Astrocyte (in vitro differentiated cells and primary cell): ENCODE measurements around the gene HMGCL. TPM values are rescaled to one million over a fixed set of nuclear protein-coding genes. Genes with fewer than 3 reads are reported as not detected.

Experiments used
- DNase-seq: peaks from one replicate; pipeline ENCODE4 v3.0.0-alpha.2; 2010; ENCODE audit warnings: low read depth
- FAIRE-seq: peaks from 2 replicates; lab custom pipeline; 2011; peaks lifted over from hg19 to GRCh38; lab: Jason Lieb, UNC
- H2AFZ ChIP-seq: 2 replicates; pipeline ENCODE4 v1.6.0; 2012; ENCODE audit warnings: low read depth, low read length, inconsistent platforms
- H3K27ac ChIP-seq: 2 replicates; pipeline ENCODE4 v1.5.1; 2011; ENCODE audit warnings: low read depth, low read length, inconsistent platforms
- H3K27me3 ChIP-seq: 2 replicates; pipeline ENCODE4 v1.6.0; 2011; ENCODE audit warnings: low read length, inconsistent platforms; ENCODE audit not compliant: insufficient read depth
- H3K36me3 ChIP-seq: 2 replicates; pipeline ENCODE4 v1.5.1; 2011; ENCODE audit warnings: low read length, inconsistent platforms; ENCODE audit not compliant: insufficient read depth
- H3K4me1 ChIP-seq: 2 replicates; pipeline ENCODE4 v1.5.1; 2011; ENCODE audit warnings: low read length, inconsistent platforms; ENCODE audit not compliant: insufficient read depth
- H3K4me2 ChIP-seq: 2 replicates; pipeline ENCODE4 v1.6.0; 2012; ENCODE audit warnings: low read length, inconsistent platforms
- H3K4me3 ChIP-seq: 2 replicates; pipeline ENCODE4 v1.5.1; 2011; ENCODE audit warnings: low read depth, mild to moderate bottlenecking, low read length, inconsistent platforms; ENCODE audit not compliant: insufficient read depth
- H3K79me2 ChIP-seq: 2 replicates; pipeline ENCODE4 v1.6.0; 2012; ENCODE audit warnings: mild to moderate bottlenecking, low read length, inconsistent platforms; ENCODE audit not compliant: insufficient read depth
- H3K9ac ChIP-seq: 2 replicates; pipeline ENCODE4 v1.6.0; 2012; ENCODE audit warnings: mild to moderate bottlenecking, low read length, inconsistent platforms
- H3K9me3 ChIP-seq: 2 replicates; pipeline ENCODE4 v1.5.1; 2012; ENCODE audit warnings: low read depth, mild to moderate bottlenecking, low read length, inconsistent platforms; ENCODE audit not compliant: insufficient read depth
- H4K20me1 ChIP-seq: 2 replicates; pipeline ENCODE4 v1.6.0; 2012; ENCODE audit warnings: low read length, inconsistent platforms; ENCODE audit not compliant: insufficient read depth
- H3K27ac Mint-ChIP-seq: one replicate; pipeline ENCODE4 v1.8.0; 2021; ENCODE audit warnings: mild to moderate bottlenecking, mixed read lengths; ENCODE audit not compliant: unreplicated experiment
- H3K27me3 Mint-ChIP-seq: one replicate; pipeline ENCODE4 v1.8.0; 2021; ENCODE audit warnings: low read depth, mixed read lengths; ENCODE audit not compliant: unreplicated experiment
- H3K36me3 Mint-ChIP-seq: one replicate; pipeline ENCODE4 v1.8.0; 2021; ENCODE audit warnings: low read depth, mixed read lengths; ENCODE audit not compliant: unreplicated experiment
- H3K4me1 Mint-ChIP-seq: one replicate; pipeline ENCODE4 v1.8.0; 2021; ENCODE audit warnings: low read depth, mixed read lengths; ENCODE audit not compliant: unreplicated experiment
- H3K4me3 Mint-ChIP-seq: one replicate; pipeline ENCODE4 v1.8.0; 2021; ENCODE audit warnings: mild to moderate bottlenecking, moderate library complexity, mixed read lengths; ENCODE audit not compliant: unreplicated experiment
- H3K9me3 Mint-ChIP-seq: one replicate; pipeline ENCODE4 v1.8.0; 2021; ENCODE audit warnings: mild to moderate bottlenecking, mixed read lengths; ENCODE audit not compliant: unreplicated experiment
- EZH2 ChIP-seq: IDR thresholded peaks from 2 replicates; pipeline ENCODE4 v1.6.1; 2012; ENCODE audit warnings: mild to moderate bottlenecking, low read length, inconsistent platforms; ENCODE audit not compliant: insufficient read depth
- total RNA-seq: library from RNA; stranded (reverse); gene quantifications from 2 replicates; pipeline ENCODE4 v1.2.1, GENCODE V29; 2021
- TF ChIP-seq, protein P1 (sequence below): IDR thresholded peaks from 2 replicates; pipeline ENCODE4 v1.5.1; 2011; ENCODE audit warnings: low read depth, mild to moderate bottlenecking, inconsistent platforms, low read length, moderate library complexity; ENCODE audit not compliant: insufficient read depth

The HMGCL gene
- total RNA-seq, 1 donor from 2014 or later, result 17.1 TPM

DNA sequence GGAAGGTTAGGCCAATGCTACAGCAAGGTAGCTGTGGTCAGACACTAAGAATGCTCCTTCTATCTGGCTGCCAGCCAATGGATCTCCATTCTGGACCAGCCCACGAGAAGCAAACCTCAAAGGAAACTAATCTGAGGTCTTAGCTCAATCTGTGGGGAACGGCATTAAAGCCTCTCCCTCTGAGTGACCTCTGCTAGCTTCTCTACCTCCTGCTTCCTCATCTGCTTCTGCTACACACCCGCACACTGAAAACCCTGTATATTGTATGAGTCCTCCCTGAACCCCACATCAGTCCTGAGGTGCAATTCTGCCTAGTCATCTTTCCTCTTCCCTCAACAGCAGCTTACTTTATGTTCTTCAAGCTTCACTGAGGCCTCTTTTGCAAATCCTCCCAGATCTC is 17.8 kb downstream of the HMGCL start:
- no peaks in the 10 kb centered on the region for H3K79me2 ChIP-seq
- Mint-ChIP-seq H3K4me1 (peaks cover 9% of the 10 kb centered on the region), H3K27ac (peak overlapping the region; percentile 3), H3K27me3 (peaks cover 4% of the 10 kb centered on the region), H3K36me3 (peaks cover 25% of the 10 kb centered on the region), H3K4me3 (no peak overlapping the region), H3K9me3 (no peaks in the 10 kb centered on the region)
- no peaks in the 10 kb centered on the region for H4K20me1 ChIP-seq
- peaks cover 2% of the 10 kb centered on the region for H3K36me3 ChIP-seq
- no peak overlapping the region for H2AFZ ChIP-seq
- H3K27ac ChIP-seq, result no peak overlapping the region
- no peaks in the 10 kb centered on the region for H3K9me3 ChIP-seq
- H3K9ac ChIP-seq, result no peak overlapping the region
- no peak overlapping the region for H3K4me2 ChIP-seq
- H3K4me3 ChIP-seq, result no peak overlapping the region
- no peak for DNase-seq
- TF ChIP-seq, protein P1, sequence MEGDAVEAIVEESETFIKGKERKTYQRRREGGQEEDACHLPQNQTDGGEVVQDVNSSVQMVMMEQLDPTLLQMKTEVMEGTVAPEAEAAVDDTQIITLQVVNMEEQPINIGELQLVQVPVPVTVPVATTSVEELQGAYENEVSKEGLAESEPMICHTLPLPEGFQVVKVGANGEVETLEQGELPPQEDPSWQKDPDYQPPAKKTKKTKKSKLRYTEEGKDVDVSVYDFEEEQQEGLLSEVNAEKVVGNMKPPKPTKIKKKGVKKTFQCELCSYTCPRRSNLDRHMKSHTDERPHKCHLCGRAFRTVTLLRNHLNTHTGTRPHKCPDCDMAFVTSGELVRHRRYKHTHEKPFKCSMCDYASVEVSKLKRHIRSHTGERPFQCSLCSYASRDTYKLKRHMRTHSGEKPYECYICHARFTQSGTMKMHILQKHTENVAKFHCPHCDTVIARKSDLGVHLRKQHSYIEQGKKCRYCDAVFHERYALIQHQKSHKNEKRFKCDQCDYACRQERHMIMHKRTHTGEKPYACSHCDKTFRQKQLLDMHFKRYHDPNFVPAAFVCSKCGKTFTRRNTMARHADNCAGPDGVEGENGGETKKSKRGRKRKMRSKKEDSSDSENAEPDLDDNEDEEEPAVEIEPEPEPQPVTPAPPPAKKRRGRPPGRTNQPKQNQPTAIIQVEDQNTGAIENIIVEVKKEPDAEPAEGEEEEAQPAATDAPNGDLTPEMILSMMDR, result no peak
- no peaks in the 10 kb centered on the region for H3K4me1 ChIP-seq
- no peaks in the 10 kb centered on the region for H3K27me3 ChIP-seq
- no peak for FAIRE-seq

- Histone ChIP-seq H2AFZ (no peak overlapping the region), H3K4me1 (peaks cover 2% of the 10 kb centered on the region), H3K27ac (no peak overlapping the region), H3K79me2 (no peaks in the 10 kb centered on the region), H3K4me3 (no peak overlapping the region), H3K36me3 (no peaks in the 10 kb centered on the region), H3K9me3 (no peaks in the 10 kb centered on the region), H3K9ac (no peak overlapping the region), H3K4me2 (no peak overlapping the region), H3K27me3 (no peaks in the 10 kb centered on the region), H4K20me1 (no peaks in the 10 kb centered on the region)
- Mint-ChIP-seq H3K9me3 (no peaks in the 10 kb centered on the region), H3K27me3 (no peaks in the 10 kb centered on the region), H3K27ac (no peak overlapping the region), H3K4me3 (no peak overlapping the region), H3K36me3 (peaks cover 18% of the 10 kb centered on the region), H3K4me1 (peaks cover 9% of the 10 kb centered on the region)
- DNase-seq, result no peak
- TF ChIP-seq EZH2, result no peak
- TF ChIP-seq, protein P1, result no peak
- no peak for FAIRE-seq
Measured at GRCh38 chr1:23806280-23806679, 18.9 kb downstream of the HMGCL start.

GRCh38 chr1:23805025-23805424 is 20.2 kb downstream of the HMGCL start:
- H3K79me2 ChIP-seq, result no peaks in the 10 kb centered on the region
- no peaks in the 10 kb centered on the region for H3K36me3 ChIP-seq
- DNase-seq, result no peak
- Mint-ChIP-seq H3K27me3 (no peaks in the 10 kb centered on the region), H3K36me3 (peaks cover 18% of the 10 kb centered on the region), H3K4me3 (no peak overlapping the region), H3K27ac (no peak overlapping the region), H3K4me1 (peaks cover 11% of the 10 kb centered on the region), H3K9me3 (no peaks in the 10 kb centered on the region)
- H3K4me2 ChIP-seq, result no peak overlapping the region
- no peak for FAIRE-seq
- H3K4me1 ChIP-seq, result peaks cover 6% of the 10 kb centered on the region
- TF ChIP-seq, protein P1, result no peak
- no peak for TF ChIP-seq EZH2
- no peaks in the 10 kb centered on the region for H4K20me1 ChIP-seq
- H3K9ac ChIP-seq, result no peak overlapping the region
- H3K9me3 ChIP-seq, result no peaks in the 10 kb centered on the region
- no peak overlapping the region for H3K4me3 ChIP-seq
- no peak overlapping the region for H3K27ac ChIP-seq
- no peak overlapping the region for H2AFZ ChIP-seq
- H3K27me3 ChIP-seq, result no peaks in the 10 kb centered on the region
